Measurements from ENCODE around the gene IFT57.
A peak's percentile ranks its signal among the peaks of the same experiment; 100 is the strongest.
"Not testable (repeated sequence)": the region's sequence is repeated elsewhere in the genome, so short reads cannot be mapped to it uniquely, and the experiment has no call there.

The IFT57 gene

GRCh38 chr3:108221911-108222852 is at the start of gene IFT57:
Gene IFT57 (minus strand): TSS chr3:108222424. CDS start chr3:108222322, 102 bp downstream.
- DNase-seq, result peak; percentile 99

- no peak for DNase-seq
Measured at GRCh38 chr3:108271626-108272025, 49.4 kb upstream of the IFT57 start.

- not testable (repeated sequence) for DNase-seq
Measured at GRCh38 chr3:108268235-108268634, 46.0 kb upstream of the IFT57 start.

- DNase-seq, result not testable (repeated sequence)
Measured at GRCh38 chr3:108264534-108265298, 42.5 kb upstream of the IFT57 start.

- DNase-seq, result no peak
Measured at GRCh38 chr3:108255131-108255530, 32.9 kb upstream of the IFT57 start.

- DNase-seq, result no peak
Measured at GRCh38 chr3:108251844-108252243, 29.6 kb upstream of the IFT57 start.

GRCh38 chr3:108251265-108251664 is 29.0 kb upstream of the IFT57 start:
- no peak for DNase-seq

- DNase-seq, result no peak
Measured at GRCh38 chr3:108250626-108251025, 28.4 kb upstream of the IFT57 start.

- no peak for DNase-seq
Measured at GRCh38 chr3:108243243-108243642, 21.0 kb upstream of the IFT57 start.

- DNase-seq, result no peak
Measured at GRCh38 chr3:108242776-108243175, 20.6 kb upstream of the IFT57 start.

- DNase-seq, result no peak
Measured at GRCh38 chr3:108241721-108242120, 19.5 kb upstream of the IFT57 start.

- DNase-seq, result no peak
Measured at GRCh38 chr3:108241146-108241545, 18.9 kb upstream of the IFT57 start.

GRCh38 chr3:108239082-108239481 is 16.9 kb upstream of the IFT57 start:
- DNase-seq, result no peak

- no peak for DNase-seq
Measured at GRCh38 chr3:108235290-108235689, 13.1 kb upstream of the IFT57 start.

- no peak for DNase-seq
Measured at GRCh38 chr3:108234387-108234957, 12.2 kb upstream of the IFT57 start.

- DNase-seq, result no peak
Measured at GRCh38 chr3:108228286-108228685, 6.1 kb upstream of the IFT57 start.

- no peak for DNase-seq
Measured at GRCh38 chr3:108227131-108227530, 4.9 kb upstream of the IFT57 start.

- DNase-seq, result no peak
Measured at GRCh38 chr3:108225221-108225620, 3.0 kb upstream of the IFT57 start.

- DNase-seq, result no peak
Measured at GRCh38 chr3:108223928-108224327, 1.7 kb upstream of the IFT57 start.

GRCh38 chr3:108222853-108223565 is 785 bp upstream of the IFT57 start:
- no peak for DNase-seq

GRCh38 chr3:108221393-108221792 is 831 bp downstream of the IFT57 start:
- no peak for DNase-seq

GRCh38 chr3:108219336-108219735 is 2.9 kb downstream of the IFT57 start:
- DNase-seq, result no peak

- no peak for DNase-seq
Measured at GRCh38 chr3:108218811-108219210, 3.4 kb downstream of the IFT57 start.

Measured in islet precursor cell (in vitro differentiated cells).